Stimulated activated CD8-positive, alpha-beta memory T cell treated with anti-CD3 and anti-CD28 coated beads, Interleukin-7, amount 100 ng/mL, for 24 hours (primary cell): ENCODE measurements around the gene SCARF2.
A peak's percentile ranks its signal among the peaks of the same experiment; 100 is the strongest.
"Not testable (repeated sequence)": the region's sequence is repeated elsewhere in the genome, so short reads cannot be mapped to it uniquely, and the experiment has no call there.

Experiments used
- DNase-seq: peaks from one replicate; pipeline ENCODE4 v3.0.0-alpha.2; 2020; ENCODE audit warnings: low read depth

The SCARF2 gene

DNA sequence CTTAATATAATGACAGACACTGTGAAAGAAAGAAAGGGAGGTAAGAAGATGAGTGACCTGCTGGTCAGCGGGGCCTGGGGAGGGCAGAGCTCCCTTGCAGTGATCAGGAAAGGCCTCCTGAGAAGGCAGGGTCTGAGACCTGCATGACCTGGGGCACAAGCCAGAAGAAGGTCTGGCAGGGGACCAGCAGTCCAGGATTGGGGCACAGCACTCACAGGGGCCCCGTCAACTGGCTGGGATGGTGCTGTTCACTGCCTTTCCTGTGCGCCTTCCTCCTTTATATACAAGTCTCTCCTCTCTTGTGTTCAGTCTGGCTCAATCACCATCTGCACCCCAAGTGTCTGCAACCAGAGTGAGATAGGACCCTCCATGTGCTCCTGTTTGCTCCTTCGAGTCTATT, 22.2 kb upstream of the SCARF2 start:
- DNase-seq: no peak

DNA sequence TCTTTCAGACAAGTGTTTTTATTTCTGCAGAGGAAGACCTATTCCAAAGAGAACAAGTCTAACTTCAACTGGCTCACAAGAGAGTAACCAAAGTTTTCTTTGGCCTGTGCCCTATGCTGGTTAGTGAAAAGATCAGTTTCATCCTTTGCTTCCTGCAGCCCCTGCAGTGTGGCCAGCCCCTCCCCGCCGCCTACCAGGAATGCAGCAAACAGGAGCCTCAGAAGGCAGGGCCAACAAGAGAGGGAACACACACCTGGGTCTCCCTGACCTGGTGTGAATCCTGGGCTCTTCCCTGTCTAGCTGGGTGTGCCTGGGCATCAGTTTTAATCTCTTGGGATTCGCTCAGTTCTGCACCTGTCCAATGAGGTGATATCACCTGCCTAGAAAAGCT, 21.5 kb upstream of the SCARF2 start:
- no peak for DNase-seq

DNA sequence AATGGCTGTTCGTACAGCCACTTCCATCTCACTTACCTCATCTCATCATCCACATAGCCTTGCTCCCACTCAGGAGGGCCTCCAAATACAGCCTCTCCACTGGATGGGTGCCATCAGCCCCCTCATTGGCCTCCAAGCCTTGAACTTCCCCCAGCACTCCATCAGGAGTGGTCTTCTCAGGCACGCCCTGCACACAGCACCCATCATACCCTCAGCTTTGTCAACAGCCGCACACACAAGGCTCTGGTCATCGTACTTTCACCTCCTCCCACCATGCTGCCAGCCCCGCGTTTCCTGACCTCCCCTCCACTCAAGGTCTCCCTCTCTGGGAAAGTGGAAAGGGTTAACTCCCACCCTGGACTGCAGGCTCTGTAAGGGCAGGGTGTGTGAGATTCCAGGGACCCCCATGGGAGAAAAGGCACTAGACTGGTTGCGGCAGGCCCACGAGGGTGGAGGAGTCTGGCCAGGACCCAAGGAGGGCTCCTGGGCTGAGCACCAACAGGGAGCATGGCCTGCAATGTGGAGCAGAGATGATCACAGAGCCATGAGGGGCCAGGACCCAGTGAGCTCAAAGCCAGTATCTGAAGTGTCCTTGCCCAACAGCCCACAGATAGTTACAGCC, 21.0 kb upstream of the SCARF2 start:
- DNase-seq: no peak

DNA sequence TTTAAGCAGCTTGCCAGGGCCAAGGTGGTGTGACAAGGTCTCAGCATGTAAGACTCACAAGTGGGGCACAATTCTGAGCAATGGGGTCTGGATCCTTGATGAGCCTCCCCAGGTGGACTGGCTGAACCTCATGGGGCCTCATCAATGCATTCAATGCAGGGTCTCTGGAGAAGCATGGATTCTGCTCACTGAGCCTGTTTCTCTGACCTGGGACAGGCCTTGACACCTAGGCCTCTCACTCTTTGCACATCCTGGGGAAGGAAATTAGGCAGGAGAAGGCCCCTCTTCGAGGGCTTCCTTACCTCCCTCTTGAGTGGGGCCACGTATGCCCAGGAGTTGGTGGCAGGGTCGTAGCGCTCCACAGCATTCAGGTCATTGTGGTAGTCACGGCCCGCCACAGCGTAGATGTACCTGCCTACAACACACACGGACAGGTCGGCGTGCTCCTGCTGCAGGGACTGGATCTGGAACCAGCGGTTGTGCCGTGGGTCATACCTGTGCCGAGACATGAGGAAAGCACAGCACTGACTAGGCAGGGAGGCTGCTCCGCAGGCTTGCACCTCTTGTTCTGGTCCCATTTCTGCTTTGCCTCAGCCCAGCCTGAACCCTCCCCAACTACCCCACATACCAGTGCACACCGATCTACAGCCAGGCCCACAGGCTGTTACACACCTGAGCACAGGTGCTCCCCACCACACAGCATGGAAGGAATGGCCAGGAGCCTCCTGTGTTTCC, 20.0 kb upstream of the SCARF2 start:
- no peak for DNase-seq

DNA sequence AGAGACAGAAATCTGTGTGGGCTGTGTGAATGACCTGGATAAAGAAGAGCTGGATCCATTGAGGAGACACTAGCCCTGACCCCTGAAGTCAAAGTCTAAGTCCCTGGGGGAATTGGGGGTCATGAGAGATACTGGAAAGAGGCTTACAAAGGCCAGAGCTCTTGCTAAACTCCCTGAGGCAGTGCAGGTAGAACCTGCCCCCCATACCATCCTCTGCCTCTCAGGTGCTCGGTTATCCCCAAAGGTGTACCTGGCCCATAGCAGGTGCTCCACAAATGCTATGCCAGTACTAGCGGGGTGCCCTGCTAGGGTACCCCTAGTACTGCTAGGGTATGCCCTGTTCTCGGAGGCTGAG, 19.1 kb upstream of the SCARF2 start:
- DNase-seq: no peak

DNA sequence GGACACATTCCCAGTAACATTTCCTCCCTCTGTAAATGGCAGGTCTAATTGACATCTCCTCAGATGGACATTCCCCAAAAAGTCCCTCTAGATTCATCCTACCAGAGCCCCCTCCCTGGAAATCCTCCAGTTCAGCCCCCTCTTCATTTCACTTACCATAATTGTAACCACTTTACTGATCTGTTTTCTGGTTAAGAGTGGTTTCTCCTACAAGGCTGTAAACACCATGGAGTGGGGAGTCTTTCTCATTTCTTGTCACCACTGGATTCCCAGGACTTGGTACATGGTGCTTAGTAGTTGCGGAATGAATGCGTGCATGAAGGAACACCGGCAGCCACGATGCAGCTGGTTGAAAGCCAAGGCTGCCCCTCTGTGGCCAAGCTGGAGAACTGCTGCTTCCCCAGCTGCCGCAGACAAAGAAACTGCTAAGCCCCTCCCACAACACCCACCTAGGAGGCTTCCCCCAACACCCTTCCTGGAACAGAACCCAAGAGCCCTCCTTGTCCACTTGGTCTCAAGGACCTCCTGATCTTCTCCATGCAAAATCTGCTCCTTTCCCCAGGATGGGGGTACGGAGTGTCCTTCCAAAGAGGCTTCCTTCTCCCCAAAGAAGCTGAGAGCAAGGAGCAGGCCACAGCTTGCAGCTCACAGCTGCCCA, 18.6 kb upstream of the SCARF2 start:
- peak; percentile 37 for DNase-seq

DNA sequence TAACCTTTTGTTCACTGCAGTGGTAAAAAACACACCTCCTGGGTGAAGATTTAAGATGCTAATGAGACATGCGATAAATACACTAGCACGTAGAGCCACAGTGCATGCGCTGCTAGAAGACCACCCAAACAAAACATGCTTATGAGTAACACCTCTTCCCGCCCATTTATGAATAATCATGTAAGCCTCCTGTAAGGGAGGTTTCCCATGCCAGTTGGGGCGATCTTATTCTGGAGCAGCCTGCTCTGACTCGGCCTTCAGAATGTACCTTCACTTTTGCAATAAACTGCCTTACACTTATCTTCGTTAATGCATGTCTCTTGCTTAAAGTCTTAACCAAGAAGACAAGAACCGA, 18.1 kb upstream of the SCARF2 start:
- no peak for DNase-seq

DNA sequence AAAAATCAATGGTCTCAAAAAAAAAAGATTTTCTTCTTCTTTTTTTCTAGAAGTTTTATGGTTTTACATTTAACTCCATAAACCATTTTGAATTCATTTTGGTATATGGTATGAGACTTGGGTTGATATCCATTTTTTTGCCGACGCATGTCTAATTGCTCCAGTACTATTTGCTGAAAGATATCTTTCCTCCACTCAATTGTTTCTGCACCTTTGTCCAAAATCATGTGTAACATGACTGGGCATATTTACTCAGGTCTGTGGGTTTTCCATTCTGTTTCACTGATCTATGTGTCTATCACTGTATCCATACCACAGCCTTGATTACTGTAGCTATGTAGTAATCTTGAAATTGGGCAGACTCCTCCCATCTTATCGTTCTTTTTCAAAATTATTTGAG, 15.6 kb upstream of the SCARF2 start:
- DNase-seq: no peak

DNA sequence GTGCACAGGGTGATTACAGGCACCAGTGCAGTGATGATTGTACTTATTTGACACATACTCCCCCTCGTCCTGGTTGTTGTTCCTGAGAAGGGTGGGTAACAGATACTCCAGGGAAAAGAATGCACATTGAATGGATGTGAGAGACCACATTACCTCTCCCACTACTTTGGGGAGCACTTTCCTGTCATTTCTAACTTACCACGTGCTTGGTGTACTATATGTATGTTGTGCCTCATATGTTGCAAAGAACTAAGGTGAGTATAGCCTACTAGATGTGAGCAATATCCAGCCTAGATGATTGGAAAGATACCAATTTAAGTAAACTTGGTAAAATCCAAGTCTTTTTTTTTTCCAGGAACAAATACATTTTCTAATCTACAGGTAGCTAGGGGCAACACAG, 14.3 kb upstream of the SCARF2 start:
- DNase-seq: no peak

DNA sequence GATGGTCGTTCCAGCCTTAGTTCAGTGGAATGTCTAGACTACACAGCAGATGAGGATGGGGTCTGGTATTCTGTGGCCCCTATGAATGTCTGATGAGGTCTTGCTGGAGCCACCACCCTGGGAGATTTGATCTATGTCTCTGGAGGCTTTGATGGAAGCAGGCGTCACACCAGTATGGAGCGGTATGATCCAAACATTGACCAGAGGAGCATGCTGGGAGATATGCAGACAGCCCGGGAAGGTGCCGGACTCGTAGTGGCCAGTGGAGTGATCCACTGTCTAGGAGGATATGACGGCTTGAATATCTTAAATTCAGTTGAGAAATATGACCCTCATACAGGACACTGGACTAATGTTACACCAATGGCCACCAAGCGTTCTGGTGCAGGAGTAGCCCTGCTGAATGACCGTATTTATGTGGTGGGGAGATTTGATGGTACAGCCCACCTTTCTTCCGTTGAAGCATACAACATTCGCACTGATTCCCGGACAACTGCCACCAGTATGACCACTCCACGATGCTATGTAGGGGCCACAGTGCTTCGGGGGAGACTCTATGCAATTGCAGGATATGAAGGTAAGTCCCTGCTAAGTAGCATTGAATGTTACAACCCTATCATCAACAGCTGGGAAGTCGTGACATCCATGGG, 13.6 kb upstream of the SCARF2 start:
- not testable (repeated sequence) for DNase-seq

DNA sequence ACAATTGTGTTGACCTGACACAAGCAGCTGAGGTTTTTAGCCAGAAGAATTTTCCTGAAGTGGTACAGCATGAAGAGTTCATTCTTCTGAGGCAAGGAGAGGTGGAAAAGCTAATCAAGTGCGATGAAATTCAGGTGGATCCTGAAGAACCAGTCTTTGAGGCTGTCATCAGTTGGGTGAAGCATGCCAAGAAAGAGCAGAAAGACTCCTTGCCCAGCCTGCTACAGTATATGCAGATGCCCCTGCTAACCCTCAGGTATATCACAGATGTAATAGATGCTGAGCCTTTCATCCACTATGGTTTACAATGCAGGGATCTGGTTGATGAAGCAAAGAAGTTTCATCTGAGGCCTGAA, 12.9 kb upstream of the SCARF2 start:
- no peak for DNase-seq

DNA sequence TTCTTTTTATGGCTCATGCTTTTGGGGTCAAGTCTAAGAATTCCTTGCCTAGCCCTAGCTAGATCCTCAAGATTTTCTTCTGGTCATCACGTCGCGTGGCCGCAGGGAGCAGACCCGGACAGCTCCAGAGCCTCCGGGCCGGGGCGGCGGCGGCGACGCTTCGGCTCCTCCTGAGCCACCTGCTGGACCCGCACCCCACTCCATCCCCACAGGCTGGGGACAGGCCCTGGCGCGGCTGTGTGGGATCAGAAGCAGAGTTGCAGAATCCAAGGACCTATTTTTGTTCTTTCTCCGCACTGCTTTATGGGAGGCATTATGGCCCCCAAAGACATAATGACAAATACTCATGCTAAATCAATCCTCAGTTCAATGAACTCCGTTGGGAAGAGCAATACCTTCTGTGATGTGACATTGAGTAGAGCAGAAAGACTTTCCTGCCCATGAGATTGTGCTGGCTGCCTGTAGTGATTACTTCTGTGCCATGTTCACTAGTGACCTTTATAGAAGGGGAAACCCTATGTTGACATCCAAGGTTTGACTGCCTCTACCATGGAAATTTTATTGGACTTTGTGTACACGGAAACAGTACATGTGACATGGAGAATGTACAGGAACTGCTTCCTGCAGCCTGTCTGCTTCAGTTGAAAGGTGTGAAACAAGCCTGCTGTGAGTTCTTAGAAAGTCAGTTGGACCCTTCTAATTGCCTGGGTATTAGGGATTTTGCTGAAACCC, 12.4 kb upstream of the SCARF2 start:
- no peak for DNase-seq

DNA sequence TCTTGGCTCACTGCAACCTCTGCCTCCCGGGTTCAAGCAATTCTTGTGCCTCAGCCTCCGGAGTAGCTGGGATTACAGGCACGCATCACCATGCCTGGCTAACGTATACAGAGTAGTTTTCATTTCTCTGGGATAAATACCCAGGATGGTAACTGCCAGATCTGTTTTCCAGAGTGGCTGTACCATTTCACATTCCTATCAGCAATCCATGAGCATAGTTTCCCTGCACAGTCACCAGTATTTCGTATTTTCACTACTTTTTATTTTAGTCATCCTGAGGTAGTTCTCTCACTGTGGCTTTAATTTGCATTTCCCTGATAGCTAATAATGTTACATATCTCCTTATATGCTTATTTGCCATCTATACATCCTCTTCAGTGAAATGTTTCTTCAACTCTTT, 11.0 kb upstream of the SCARF2 start:
- DNase-seq: no peak

DNA sequence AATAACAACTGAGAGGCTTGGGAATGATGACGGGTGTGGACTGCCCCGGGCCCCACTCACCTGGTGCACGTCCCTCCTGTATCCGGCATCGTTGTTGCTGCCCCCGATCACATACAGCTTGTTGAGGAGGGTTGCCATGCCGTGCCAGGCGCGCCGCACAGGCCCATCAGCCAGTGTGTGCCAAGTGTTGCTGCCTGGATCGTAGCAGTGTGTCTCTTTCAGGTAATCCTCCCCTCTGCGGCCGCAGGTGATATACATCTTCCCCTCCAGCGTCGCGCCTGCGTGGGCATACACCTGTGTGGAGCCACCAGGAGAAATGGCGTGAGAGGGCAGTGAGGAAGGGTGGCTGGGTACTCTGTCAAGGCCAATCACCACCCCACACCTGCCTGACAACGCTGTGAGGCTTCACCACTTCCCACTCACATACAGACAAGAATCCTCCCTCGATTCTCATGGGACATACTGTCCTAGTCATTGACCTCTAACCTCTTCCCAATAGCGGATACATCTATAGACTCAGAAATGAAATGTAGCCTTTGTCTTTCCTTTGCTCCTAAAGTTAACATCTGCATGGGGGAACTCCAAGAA, 8.9 kb upstream of the SCARF2 start:
- no peak for DNase-seq

DNA sequence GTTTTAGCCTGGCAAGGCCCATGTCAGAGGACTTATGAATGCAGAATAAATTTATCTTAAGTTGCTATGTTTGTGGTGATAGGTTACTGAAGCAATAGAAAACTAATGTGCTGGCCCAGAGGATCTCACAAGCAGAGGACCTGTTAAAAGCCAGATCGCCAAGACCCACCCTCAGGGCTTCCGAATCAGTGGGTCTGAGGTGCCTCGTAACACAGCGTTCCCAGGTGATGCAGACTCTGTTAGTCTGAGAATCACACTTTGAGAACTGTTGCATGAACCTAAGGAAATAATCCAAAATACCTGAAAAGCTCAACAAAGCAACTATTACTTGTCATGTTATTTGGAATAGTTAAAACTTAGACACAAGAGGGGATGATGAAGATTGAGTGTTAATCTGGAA, 6.7 kb upstream of the SCARF2 start:
- no peak for DNase-seq

DNA sequence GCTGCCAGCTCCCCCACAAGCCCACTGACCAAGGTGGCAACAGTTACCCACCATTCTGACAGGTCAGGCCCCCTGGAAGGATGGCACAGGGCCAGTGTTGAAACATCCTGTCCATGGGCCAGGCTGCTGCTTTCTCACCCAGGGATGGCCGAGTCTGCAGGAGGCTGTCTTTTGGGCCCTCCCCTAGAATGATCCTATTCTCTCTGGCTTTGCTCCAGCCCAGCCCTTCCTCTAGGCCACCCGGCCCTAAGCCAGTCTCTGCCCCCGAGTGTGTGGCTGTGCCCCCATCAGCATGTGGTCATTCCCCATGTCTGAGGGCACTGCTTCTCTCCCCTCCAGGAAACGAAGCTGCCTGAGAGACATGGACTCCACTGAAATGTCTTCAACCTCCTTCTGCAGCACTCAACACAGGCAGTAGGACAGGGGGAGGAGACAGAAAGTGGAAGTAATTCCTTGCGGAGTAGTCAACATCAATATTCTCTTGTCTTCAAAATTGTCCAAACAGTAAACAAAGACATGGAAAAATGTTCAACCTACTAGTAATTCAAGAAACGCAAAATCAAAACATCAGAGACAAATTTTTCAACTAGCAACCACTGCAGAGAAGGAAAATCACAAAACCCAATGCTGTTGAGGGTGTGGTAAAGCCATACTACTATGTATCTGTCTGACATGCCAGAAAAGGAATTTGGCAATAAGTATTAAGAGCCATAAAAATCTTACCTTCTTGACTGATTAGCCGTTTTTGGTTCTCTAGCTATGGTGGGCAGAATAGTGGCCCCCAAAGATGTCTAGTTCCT, 5.1 kb upstream of the SCARF2 start:
- DNase-seq: no peak

DNA sequence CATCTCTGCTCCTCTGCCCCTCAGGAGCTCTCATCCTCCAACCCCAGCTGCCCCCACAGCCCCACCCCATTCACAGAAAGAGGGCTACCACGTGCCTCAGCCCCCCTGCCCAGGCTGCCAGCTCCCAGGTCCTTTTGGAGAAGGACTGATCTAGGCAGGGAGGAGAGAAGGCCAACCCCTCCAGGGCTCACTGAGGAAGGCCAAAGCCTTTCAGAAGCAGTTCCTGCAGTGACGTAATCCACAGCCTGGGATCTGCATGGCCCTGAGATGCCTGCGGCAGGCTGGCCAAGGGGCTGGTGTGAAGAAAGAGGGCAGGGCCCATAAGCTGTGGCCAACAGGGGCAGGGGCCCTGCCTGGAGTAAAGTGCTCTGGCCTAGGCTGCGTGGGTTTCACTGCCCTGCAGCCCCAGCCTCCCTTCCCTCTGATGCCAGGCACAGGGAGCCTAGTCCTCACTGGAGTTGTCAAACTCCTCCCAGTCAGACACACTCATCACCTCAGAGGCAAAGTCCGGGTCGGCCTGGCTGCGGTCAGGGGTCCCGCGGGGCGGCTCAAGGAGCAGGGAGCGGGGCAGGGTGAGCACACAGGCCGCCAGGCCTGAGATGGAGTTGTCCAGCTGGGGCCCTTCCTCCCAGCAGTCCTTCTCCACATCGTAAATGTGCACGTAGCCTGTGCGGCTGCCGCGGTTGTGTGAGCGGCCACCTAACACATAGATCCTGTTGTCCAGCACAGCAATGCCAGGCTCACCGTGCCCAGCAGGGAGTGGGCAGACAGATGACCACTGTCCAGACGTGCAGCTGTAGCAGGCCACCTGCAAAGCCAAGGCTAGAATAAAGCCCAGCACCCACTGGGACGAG, 4.2 kb upstream of the SCARF2 start:
- no peak for DNase-seq

DNA sequence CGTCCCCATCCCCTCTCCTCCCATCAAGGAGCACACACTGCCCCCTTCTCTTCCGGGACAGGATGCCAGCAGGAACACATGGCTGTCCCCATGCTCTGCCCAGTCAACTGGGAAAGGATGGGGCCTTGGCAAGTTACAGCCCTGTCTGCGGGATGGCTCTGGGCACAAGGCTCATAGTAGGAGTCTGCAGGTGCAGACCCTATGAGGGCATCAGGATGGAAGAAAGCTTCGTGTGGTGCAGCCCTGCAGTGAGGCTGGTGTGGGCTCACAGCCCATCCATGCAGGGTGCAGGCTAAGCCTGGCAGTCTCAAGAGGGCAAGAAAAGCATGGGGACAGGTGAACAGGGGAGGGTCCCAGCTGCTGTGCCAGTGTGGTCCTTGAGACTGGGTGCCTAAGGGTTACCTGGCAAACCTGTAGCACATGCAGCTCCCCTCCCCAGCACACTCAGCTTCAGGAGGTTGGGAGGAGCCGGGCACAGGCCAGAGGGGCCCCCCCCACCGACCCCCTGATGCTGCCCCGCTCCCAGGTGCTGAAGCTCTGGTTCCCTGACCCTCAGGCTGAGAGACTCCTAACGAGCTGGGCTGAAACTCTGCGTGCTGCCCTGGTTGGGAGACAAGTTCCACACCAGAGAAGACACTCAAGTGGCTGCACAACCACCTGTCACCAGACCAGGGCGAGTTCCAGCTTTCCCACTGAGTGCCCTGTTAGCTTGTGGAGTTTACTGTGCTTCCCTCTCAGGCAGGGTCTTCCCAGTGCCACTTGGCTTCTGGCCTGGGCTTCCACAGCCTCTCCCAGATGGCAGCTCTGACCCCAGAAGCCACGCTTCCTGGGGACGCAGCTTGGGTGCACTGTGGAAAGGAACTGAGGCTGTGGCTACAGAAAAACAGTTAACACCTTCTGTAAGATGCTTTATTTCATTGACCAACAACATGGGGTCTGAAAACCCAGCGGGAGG, 3.3 kb upstream of the SCARF2 start:
- DNase-seq: no peak

DNA sequence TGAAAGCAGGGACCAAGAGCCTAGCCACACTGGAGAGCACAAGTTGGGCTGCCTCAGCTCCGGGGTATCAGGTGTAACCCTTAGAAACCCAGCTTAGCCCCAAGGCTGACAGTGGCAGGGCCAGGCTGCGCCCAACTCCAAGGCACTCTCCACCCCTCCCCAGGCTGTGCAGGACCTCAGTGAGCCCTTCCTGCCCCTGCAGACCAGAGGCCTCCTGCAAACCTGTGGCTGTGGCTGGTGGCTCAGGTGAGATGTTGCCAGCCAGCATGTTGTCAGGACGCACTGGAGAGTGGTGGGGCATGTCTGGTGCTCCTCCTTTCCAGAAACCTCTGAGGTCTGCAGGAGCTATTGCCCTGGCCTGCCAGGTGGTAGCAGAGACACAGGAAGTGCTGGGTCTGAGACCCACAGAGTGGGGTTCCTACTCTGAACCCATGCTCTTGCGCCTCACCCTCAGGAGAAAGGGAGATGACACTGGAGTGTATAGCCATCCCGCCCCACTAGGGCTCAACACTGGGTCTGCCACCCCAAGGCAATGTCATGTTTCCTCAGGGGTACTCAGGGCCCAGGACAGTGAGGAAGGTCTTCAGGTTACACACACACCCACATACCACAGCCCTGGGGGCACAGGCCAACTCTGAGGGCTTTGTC, 2.4 kb upstream of the SCARF2 start:
- DNase-seq: no peak
